ENCODE data around the gene AGTPBP1.
"Not testable (repeated sequence)": the region's sequence is repeated elsewhere in the genome, so short reads cannot be mapped to it uniquely, and the experiment has no call there.

Gene AGTPBP1, protein sequence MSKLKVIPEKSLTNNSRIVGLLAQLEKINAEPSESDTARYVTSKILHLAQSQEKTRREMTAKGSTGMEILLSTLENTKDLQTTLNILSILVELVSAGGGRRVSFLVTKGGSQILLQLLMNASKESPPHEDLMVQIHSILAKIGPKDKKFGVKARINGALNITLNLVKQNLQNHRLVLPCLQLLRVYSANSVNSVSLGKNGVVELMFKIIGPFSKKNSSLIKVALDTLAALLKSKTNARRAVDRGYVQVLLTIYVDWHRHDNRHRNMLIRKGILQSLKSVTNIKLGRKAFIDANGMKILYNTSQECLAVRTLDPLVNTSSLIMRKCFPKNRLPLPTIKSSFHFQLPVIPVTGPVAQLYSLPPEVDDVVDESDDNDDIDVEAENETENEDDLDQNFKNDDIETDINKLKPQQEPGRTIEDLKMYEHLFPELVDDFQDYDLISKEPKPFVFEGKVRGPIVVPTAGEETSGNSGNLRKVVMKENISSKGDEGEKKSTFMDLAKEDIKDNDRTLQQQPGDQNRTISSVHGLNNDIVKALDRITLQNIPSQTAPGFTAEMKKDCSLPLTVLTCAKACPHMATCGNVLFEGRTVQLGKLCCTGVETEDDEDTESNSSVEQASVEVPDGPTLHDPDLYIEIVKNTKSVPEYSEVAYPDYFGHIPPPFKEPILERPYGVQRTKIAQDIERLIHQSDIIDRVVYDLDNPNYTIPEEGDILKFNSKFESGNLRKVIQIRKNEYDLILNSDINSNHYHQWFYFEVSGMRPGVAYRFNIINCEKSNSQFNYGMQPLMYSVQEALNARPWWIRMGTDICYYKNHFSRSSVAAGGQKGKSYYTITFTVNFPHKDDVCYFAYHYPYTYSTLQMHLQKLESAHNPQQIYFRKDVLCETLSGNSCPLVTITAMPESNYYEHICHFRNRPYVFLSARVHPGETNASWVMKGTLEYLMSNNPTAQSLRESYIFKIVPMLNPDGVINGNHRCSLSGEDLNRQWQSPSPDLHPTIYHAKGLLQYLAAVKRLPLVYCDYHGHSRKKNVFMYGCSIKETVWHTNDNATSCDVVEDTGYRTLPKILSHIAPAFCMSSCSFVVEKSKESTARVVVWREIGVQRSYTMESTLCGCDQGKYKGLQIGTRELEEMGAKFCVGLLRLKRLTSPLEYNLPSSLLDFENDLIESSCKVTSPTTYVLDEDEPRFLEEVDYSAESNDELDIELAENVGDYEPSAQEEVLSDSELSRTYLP

DNA sequence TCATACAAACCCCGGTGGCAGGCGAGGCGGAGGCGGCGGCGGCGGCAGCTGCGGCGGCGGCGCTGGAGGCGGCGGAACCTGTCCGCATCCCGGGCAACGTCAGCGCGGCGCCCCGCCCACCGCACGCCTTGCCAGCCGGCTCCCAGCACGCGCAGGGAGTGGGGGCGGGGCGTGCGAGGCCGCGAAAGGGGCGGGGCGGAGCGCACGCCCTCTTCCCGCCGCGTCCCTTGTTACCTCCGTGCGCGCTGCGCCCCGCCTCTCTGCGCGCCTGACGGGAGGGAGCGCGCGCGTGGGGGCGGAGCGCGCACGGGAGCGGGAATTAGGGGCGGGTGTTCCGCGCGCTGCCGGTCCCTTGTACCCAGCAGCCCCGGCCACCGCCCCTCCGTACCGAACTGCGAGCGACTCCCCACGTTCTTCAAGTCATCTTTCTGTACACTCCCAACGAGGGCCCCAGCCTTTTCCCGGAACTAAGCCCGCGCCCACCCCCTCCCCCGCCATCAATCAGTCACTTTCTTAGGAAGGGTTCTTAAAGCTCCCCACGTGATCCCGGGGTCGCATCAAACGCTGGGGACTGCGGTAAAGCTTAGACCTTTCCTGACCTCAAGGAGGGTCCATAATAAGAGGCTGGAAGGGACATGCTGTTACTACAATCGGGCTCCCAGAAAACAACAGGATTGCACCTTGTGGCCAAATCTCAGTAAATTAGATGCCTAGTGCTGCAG is at the start of gene AGTPBP1:
AGTPBP1 (minus strand) TSS at position 80 of the 722 bp plus-strand sequence. CDS start 29,421 bp downstream, outside the sequence.
- peak; percentile 83 to 86 for DNase-seq (ENCODE audit: low read depth in 2 of 2)

DNA sequence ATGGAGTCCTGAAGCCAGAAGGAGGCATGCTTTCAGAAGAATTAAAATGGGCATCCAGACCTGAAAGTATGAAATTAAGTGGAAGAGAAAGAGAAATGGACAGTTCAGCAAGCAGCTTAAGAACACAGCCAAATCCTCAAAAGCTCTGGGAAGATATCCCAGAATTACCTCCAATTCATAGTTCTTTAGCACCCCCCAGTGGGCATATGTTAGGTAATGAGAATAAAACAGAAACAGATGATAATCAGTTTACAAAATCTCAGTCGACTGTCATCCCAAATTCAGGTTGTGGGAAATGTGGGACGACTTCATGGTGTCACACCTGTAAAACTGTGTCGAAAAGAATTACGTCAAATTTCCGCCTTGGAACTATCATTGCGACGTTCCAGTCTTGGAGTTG is 44.4 kb upstream of the AGTPBP1 start:
- not testable (repeated sequence) for DNase-seq (ENCODE audit: low read depth in 2 of 2)

DNA sequence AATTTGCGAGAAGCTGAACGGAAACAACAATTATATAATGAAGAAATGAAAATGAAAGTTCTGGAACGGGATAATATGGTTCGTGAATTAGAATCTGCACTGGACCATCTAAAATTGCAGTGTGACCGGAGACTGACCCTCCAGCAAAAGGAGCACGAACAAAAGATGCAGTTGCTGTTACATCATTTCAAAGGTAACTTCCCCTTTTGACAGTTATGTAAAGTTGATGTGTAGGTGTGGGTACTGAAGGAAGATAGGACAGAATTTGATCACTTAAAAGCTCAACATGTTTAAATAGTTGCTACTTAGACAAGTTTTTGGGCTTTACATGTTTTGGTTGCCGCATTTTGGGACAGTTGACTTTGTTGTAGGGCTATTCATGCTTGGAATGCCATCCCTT is 32.1 kb upstream of the AGTPBP1 start:
- DNase-seq (ENCODE audit: low read depth in 2 of 2): not testable (repeated sequence)

DNA sequence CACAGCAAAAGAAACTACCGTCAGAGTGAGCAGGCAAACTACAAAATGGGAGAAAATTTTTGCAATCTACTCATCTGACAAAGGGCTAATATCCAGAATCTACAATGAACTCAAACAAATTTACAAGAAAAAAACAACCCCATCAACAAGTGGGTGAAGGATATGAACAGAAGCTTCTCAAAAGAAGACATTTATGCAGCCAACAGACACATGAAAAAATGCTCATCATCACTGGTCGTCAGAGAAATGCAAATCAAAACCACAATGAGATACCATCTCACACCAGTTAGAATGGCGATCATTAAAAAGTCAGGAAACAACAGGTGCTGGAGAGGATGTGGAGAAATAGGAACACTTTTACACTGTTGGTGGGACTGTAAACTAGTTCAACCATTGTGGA is 20.0 kb upstream of the AGTPBP1 start:
- DNase-seq (ENCODE audit: low read depth in 2 of 2): not testable (repeated sequence)

DNA sequence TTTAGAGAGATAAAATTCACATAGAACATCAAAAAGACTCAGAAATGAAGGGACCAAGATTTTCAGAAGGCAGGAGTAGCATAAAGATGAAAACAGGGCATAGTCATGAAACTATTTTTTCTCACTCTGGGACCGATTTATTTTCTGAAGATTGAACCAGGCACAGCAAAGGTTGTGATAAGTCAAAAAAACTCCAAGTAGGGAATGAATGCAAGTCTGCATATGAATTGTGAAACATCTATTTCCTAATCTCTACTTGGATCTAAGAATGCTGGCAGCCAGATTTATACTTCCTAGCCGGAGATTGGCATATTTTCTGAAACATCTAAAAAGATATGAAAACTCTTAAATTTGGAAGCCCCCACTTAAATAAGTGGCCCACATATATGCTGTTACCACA is 16.0 kb upstream of the AGTPBP1 start:
- not testable (repeated sequence) for DNase-seq (ENCODE audit: low read depth in 2 of 2)

DNA sequence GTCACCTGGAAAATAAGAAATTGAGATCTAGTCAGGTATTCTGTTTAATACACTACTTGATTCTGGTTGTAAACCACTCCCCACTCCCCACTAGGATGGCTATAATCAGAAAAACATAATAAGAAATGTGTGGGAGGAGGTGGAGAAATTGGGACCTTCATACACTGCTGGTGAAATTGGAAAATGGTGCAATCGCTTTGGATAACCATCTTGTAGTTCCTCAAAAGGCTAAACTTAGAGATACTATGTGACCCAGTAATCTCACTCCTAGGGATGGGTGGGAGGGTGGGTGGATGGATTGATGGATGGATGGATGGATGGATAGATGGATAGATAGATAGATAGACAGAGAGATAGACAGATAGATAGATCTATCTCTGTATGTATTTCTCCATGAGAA is 14.5 kb upstream of the AGTPBP1 start:
- not testable (repeated sequence) for DNase-seq (ENCODE audit: low read depth in 2 of 2)

DNA sequence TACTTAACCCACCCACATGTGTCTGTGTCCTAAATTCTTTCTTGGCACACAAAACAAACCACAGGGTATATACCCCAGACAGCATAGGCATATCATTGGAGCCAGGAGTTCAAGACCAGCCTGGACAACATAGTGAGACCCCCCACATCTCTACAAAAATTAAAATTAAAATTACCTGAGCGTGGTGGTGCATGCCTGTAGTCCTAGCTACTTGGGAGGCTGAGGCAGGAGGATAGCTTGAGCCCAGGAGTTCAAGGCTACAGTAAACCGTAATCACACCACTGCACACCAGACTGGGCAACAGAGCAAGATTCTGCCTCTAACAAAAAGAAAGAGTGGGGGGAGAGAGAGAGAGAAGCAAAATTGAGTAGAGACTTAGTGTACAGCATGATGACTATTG is 4.6 kb upstream of the AGTPBP1 start:
- DNase-seq (ENCODE audit: low read depth in 2 of 2): no peak

DNA sequence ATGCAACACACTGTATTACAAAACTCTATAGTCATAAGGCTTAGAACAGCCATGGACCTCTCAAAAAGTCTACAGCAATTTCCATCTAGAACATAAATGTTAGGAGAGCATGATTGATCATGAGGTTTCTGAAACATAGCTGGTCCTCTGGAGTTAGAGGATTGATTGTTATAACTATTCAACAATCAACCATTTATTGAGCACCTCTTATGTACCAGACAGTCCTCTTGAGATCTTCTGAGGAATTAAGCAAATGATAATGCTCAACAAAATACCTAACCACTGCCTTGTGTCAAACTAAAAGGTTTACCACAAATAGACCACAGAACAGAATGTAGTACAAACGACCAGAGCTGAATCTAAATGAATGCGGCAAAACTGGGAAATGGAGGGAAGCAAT is 3.4 kb upstream of the AGTPBP1 start:
- DNase-seq (ENCODE audit: low read depth in 2 of 2): no peak

DNA sequence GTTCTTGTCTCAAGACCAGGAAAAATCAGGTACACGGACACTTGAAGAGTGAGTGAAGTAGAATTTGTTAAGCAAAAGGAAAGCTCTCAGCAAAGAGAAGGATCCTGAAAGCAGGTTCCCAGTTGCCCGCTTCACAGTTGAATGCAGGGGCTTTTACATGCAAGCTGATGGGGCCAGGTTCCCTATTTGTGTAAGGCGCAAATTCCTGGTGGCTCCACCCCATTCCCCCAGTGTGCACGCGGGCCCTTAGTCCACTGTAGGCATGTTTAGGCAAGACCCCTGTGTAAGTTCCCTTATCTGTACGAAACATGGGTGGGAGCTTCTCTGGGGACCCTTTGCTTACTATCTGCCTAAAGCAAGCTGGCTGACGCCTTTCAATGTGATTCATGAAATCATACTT is 2.7 kb upstream of the AGTPBP1 start:
- no peak for DNase-seq (ENCODE audit: low read depth in 2 of 2)

DNA sequence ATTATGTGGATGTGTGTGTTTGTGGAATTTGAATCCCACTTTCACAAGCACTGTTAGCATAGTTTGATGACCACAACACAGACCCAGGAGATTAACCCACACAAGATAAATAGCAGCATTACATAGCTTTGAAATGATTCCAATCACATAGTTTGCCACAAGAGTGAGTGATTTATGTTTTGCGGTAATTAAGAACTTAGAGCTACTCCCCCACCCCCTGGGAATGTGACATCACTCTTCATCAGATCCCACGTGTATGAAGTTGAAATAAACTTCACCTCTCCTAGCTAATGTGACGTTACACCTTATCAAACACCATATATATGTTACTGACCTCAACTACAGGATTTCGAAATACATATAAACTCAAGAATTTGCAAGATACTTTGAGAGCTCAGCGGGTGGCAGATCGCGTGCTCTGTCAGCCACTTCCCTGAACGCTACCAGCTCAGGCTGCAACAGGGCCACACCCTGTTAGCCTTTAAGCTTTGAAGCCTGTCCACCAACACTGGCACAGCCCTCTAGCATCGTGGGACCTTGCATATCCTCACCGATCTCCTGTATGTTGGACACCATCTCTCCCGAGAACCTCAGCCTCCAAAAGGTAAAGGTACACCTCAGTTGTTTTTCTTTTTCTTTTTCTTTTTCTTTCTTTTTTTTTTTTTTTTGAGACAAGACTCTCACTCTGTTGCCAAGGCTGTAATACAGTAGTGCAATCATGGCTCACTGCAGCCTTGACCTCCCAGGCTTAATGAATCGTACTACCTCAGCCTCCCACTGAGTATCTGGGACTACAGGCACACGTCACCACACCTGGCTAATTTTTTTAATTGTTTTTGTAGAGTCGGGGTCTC is 1.7 kb upstream of the AGTPBP1 start:
- peak; percentile 82 to 86 for DNase-seq (ENCODE audit: low read depth in 2 of 2)

DNA sequence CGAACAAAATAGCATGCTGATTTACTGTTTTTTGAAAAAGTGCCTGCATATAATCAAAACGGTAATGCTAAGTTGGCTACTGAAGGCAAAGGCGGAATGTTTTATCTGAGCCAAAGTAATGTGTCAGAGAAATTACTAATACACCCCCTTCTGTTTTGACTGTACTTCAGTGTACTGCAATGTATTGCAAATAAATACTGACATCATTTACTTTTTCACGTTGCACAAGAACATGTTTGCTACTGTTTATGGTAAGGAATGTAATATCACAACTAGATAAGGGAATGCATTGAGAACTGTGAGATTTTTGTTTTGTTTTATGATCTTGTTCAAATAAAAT is 813 bp upstream of the AGTPBP1 start:
- peak; percentile 39 to 42 for DNase-seq (ENCODE audit: low read depth in 2 of 2)

DNA sequence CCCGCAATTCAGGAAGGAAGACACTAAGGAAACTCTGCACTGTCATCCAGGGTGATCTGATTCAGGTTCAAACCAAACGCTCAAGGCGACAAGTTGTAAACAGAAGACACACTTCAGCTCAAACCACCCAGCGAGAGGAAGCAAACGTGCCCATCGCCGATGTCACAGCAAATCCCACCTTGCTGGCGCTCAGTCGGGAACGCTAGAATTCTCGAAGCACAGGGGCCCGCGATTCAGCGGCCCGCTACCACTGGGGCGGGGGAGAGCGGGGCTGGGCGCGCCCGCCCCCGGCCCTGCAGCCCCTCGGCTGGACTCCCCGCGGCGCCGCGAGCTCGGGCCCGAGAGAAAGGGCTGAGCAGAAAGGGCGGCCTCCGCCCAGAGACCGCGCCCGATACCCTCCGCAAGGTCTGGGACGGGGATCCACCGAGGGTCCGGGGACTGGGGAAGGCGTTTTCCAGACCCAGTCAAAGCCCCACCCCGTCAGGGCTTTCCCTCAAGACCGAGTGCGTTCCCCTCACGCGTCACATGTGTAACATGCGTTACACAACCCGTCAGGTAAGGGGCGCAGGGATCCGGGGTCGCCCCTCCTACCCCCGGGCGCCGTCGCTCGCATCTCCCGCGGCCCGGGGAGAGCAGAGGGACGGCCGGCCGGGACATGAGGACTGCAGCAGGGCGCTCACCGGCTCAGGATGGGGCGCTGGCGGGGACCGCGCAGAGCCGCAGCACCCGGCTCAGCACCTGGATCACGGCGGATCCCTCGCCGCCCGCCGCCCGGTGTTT is 469 bp downstream of the AGTPBP1 start:
- no peak for DNase-seq (ENCODE audit: low read depth in 2 of 2)

DNA sequence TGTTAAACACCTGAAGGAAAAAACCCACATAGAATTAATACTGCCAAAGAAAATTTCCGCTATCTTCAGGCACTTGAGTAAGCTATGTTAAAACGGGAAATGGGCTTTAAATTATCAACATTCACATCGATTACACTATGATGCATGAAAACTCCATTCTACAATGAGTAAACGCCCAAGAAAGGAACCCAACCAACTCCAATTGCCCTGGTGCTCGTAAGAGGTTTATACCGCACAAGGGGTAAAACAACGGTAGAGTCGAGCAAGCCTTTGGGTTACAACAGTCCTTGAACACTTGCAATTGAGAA is 1.0 kb downstream of the AGTPBP1 start:
- no peak for DNase-seq (ENCODE audit: low read depth in 2 of 2)

DNA sequence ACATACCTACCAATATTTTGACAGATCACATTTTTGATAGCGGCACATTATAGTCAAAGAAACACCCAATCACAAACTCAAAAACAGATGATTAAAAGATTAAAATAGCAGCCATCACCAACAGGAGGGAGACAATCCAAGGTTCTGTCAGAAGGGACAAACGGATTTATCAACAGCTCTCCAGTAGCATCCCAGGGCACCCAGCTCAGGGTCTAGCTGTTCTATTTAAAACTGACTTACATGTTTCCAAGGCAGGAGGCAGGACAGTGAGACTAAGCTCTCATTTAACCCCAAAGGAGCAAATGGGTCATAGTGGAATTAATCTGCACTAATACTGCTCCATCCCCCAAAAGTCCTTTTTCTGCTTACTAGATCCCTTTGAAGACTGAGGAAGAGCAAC is 3.2 kb downstream of the AGTPBP1 start:
- no peak for DNase-seq (ENCODE audit: low read depth in 2 of 2)

DNA sequence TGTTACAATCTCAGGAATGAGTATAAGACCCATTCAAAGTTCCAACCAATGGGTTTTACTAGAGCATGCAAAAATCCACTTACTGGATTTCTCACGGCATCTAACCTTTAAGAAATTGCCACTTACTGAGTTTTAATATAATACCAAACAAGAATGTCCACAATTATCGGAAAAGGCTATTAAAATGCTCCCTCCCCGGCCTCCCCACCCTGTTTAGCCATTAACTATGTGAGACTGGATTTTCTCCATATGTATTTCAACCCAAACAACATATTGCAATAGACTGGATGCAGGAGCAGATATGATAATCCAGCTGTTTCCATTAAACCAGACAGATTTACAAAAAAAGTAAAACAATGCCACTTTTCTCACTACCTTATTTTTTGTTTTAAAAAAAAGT is 4.1 kb downstream of the AGTPBP1 start:
- no peak for DNase-seq (ENCODE audit: low read depth in 2 of 2)

DNA sequence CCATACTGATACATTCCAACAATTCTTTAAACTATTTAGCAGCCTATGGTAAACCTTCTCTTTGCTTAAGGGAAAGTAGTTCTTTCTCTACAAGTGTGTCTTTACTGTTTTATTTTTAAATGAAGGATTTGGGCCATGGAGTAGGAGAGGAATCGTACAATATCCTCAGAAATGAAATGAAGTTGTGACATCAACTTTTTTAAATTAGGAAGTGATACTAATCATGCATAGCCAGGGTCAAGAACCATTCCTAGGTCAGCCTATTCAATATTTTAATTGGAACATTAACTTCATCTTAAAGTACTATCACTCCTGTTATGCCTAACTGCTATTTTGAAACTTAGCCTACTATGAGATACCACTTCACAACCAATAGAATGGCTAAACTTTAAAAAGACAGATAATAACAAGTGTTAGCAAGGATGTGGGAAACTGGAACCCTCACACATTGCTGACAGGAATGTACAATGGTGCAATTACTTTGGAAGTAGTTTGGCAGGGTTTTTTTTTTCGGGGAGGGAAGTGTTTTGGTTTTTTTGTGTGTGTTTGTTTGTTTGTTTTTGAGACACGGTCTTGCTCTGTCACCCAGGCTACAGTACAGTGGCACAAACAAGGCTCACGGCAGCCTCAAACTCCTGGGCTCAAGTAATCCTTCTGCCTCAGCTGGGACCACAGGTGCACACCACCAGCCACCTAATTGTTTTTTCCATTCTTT is 10.7 kb downstream of the AGTPBP1 start:
- no peak for DNase-seq (ENCODE audit: low read depth in 2 of 2)

DNA sequence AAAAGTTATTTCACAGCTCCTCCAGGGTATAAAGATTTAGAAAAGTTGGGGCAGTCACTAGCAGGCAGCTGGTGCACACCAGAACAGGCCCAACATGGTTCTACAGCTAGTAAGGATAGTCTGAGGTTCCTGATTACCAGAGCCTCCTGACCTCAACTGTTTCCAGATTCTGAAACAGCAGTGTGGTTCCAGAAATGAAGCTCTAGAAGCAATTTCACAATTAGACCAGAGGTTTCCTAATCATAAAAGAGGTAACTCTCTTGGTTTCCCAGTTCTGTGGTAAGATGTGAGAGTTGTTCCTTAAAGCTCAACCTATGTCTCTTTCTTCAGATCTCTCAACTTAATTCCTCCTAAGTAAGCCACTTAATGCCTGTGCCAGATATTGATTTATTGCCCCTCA is 11.9 kb downstream of the AGTPBP1 start:
- no peak for DNase-seq (ENCODE audit: low read depth in 2 of 2)

DNA sequence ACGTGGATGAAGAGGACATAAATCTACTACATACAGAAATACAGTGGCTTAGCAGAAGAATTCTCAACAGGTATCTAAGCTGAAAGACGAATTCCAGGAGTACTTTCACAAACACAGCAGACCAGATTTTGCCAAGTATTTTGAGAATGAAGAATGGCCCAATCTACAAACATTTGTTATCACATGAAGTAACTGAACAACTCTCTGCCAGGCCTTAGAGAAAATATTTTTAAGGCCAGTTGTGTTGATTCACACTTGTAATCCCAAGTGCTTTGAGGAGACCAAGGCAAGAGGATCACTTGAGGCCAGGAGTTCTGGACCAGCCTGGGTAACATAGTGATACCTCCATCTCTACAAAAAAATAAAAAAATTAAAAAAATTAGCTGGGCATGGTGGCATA is 14.3 kb downstream of the AGTPBP1 start:
- DNase-seq (ENCODE audit: low read depth in 2 of 2): no peak

DNA sequence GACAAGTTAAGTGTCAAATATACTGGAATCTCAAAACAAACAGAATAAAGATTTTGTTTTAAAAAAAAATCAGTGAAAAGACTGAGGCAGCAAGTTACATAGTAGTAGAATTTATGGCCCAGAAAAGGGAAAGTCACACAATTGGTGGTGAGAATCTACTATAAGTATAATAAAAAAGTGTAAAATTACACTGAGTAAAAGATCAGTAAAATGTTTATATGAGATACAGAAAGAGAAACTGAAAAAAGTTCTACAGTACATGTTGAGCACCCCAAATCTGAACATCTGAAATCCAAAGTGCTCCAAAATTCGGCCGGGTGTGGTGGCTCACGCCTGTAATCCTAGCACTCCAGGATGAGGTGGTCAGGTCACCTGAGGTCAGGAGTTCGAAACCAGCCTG is 15.0 kb downstream of the AGTPBP1 start:
- DNase-seq (ENCODE audit: low read depth in 2 of 2): no peak
